ENCODE measurements around the gene KIAA1614.

DNA sequence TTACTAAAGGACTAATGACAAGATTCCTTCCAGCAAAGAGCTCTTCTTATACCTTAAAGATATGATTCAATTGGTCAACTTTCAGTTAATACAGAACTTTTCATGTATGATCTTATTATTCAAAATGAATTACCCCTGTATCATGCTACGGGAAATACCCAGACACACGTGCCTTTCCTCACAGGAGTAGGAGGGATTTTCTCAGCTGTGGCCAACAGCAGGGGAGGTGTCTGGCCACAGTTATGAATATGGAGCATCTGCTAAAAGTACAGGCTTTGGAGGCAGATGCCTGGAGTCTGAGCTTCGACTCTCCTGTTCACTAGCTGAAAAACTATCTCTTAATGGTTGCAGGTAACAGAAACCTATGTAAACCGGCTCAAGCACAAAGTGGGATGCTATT lies 53.6 kb downstream of the KIAA1614 start:
- TF ChIP-seq, protein P1, sequence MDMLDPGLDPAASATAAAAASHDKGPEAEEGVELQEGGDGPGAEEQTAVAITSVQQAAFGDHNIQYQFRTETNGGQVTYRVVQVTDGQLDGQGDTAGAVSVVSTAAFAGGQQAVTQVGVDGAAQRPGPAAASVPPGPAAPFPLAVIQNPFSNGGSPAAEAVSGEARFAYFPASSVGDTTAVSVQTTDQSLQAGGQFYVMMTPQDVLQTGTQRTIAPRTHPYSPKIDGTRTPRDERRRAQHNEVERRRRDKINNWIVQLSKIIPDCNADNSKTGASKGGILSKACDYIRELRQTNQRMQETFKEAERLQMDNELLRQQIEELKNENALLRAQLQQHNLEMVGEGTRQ (CRISPR knock-in tag; IDR thresholded peaks at IDR 0.05): no peak
- no peak for TF ChIP-seq CTCF (IDR thresholded peaks at IDR 0.05)
- TF ChIP-seq SP1 (CRISPR knock-in tag; conservative IDR thresholded peaks at IDR 0.05): no peak
- TF ChIP-seq TP53 (CRISPR knock-in tag; IDR thresholded peaks at IDR 0.05): no peak
- TF ChIP-seq, protein P2, sequence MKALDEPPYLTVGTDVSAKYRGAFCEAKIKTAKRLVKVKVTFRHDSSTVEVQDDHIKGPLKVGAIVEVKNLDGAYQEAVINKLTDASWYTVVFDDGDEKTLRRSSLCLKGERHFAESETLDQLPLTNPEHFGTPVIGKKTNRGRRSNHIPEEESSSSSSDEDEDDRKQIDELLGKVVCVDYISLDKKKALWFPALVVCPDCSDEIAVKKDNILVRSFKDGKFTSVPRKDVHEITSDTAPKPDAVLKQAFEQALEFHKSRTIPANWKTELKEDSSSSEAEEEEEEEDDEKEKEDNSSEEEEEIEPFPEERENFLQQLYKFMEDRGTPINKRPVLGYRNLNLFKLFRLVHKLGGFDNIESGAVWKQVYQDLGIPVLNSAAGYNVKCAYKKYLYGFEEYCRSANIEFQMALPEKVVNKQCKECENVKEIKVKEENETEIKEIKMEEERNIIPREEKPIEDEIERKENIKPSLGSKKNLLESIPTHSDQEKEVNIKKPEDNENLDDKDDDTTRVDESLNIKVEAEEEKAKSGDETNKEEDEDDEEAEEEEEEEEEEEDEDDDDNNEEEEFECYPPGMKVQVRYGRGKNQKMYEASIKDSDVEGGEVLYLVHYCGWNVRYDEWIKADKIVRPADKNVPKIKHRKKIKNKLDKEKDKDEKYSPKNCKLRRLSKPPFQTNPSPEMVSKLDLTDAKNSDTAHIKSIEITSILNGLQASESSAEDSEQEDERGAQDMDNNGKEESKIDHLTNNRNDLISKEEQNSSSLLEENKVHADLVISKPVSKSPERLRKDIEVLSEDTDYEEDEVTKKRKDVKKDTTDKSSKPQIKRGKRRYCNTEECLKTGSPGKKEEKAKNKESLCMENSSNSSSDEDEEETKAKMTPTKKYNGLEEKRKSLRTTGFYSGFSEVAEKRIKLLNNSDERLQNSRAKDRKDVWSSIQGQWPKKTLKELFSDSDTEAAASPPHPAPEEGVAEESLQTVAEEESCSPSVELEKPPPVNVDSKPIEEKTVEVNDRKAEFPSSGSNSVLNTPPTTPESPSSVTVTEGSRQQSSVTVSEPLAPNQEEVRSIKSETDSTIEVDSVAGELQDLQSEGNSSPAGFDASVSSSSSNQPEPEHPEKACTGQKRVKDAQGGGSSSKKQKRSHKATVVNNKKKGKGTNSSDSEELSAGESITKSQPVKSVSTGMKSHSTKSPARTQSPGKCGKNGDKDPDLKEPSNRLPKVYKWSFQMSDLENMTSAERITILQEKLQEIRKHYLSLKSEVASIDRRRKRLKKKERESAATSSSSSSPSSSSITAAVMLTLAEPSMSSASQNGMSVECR (CRISPR knock-in tag; IDR thresholded peaks at IDR 0.05; ENCODE audit: borderline replicate concordance): no peak
- TF ChIP-seq ESRRA (CRISPR knock-in tag; IDR thresholded peaks at IDR 0.05; ENCODE audit: borderline replicate concordance): no peak
- no peak for TF ChIP-seq ZNF138 (CRISPR knock-in tag; conservative IDR thresholded peaks at IDR 0.05)
- TF ChIP-seq NR2C2 (CRISPR knock-in tag; IDR thresholded peaks at IDR 0.05): no peak
- TF ChIP-seq, protein P3, sequence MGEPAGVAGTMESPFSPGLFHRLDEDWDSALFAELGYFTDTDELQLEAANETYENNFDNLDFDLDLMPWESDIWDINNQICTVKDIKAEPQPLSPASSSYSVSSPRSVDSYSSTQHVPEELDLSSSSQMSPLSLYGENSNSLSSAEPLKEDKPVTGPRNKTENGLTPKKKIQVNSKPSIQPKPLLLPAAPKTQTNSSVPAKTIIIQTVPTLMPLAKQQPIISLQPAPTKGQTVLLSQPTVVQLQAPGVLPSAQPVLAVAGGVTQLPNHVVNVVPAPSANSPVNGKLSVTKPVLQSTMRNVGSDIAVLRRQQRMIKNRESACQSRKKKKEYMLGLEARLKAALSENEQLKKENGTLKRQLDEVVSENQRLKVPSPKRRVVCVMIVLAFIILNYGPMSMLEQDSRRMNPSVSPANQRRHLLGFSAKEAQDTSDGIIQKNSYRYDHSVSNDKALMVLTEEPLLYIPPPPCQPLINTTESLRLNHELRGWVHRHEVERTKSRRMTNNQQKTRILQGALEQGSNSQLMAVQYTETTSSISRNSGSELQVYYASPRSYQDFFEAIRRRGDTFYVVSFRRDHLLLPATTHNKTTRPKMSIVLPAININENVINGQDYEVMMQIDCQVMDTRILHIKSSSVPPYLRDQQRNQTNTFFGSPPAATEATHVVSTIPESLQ (CRISPR knock-in tag; IDR thresholded peaks at IDR 0.05): no peak
- no peak for TF ChIP-seq TEAD4 (CRISPR knock-in tag; IDR thresholded peaks at IDR 0.05)
